ENCODE results near the gene PPP1R9B.

PPP1R9B gene

GRCh38 chr17:50189550-50190292 lies 39.2 kb upstream of the PPP1R9B start:
- no peak for TF ChIP-seq POLR2AphosphoS5 (IDR thresholded peaks at IDR 0.05; ENCODE audit: low read depth, low read length)
- no peak for TF ChIP-seq TAF1 (IDR thresholded peaks at IDR 0.05; ENCODE audit: borderline replicate concordance, insufficient read depth, low read length)
- no peak for TF ChIP-seq SIN3A (IDR thresholded peaks at IDR 0.05; ENCODE audit: borderline replicate concordance, insufficient read depth, low read length)
- TF ChIP-seq FOXP2 (optimal IDR thresholded peaks at IDR 0.05; ENCODE audit: borderline replicate concordance, extremely low read depth, extremely low read length, insufficient read depth): no peak
- no peak for TF ChIP-seq REST (IDR thresholded peaks at IDR 0.05; ENCODE audit: insufficient read depth in 1 of 2, low read depth in 2 of 2, low read length in 2 of 2)

GRCh38 chr17:50188921-50189549 lies 38.6 kb upstream of the PPP1R9B start:
- TF ChIP-seq FOXP2 (optimal IDR thresholded peaks at IDR 0.05; ENCODE audit: borderline replicate concordance, extremely low read depth, extremely low read length, insufficient read depth) (no peak), POLR2AphosphoS5 (IDR thresholded peaks at IDR 0.05; ENCODE audit: low read depth, low read length) (no peak)

- no peak for TF ChIP-seq TAF1 (IDR thresholded peaks at IDR 0.05; ENCODE audit: borderline replicate concordance, insufficient read depth, low read length)
- no peak for TF ChIP-seq POLR2AphosphoS5 (IDR thresholded peaks at IDR 0.05; ENCODE audit: low read depth, low read length)
Measured at GRCh38 chr17:50188531-50188920, 38.0 kb upstream of the PPP1R9B start.

GRCh38 chr17:50187751-50188530 lies 37.5 kb upstream of the PPP1R9B start:
- TF ChIP-seq REST (IDR thresholded peaks at IDR 0.05; ENCODE audit: insufficient read depth in 1 of 2, low read depth in 2 of 2, low read length in 2 of 2) (no peak), POLR2AphosphoS5 (IDR thresholded peaks at IDR 0.05; ENCODE audit: low read depth, low read length) (no peak), FOXP2 (optimal IDR thresholded peaks at IDR 0.05; ENCODE audit: borderline replicate concordance, extremely low read depth, extremely low read length, insufficient read depth) (no peak), SIN3A (IDR thresholded peaks at IDR 0.05; ENCODE audit: borderline replicate concordance, insufficient read depth, low read length) (no peak), TAF1 (IDR thresholded peaks at IDR 0.05; ENCODE audit: borderline replicate concordance, insufficient read depth, low read length) (no peak)

- TF ChIP-seq FOXP2 (optimal IDR thresholded peaks at IDR 0.05; ENCODE audit: borderline replicate concordance, extremely low read depth, extremely low read length, insufficient read depth) (no peak), POLR2AphosphoS5 (IDR thresholded peaks at IDR 0.05; ENCODE audit: low read depth, low read length) (no peak)
Measured at GRCh38 chr17:50187394-50187725, 36.9 kb upstream of the PPP1R9B start.

GRCh38 chr17:50186661-50187393 lies 36.4 kb upstream of the PPP1R9B start:
- no peak for TF ChIP-seq POLR2AphosphoS5 (IDR thresholded peaks at IDR 0.05; ENCODE audit: low read depth, low read length)
- no peak for TF ChIP-seq FOXP2 (optimal IDR thresholded peaks at IDR 0.05; ENCODE audit: borderline replicate concordance, extremely low read depth, extremely low read length, insufficient read depth)
- no peak for TF ChIP-seq REST (IDR thresholded peaks at IDR 0.05; ENCODE audit: insufficient read depth in 1 of 2, low read depth in 2 of 2, low read length in 2 of 2)
- TF ChIP-seq SIN3A (IDR thresholded peaks at IDR 0.05; ENCODE audit: borderline replicate concordance, insufficient read depth, low read length): no peak
- TF ChIP-seq TAF1 (IDR thresholded peaks at IDR 0.05; ENCODE audit: borderline replicate concordance, insufficient read depth, low read length): no peak
